Activated CD8-positive, alpha-beta T cell treated with anti-CD3 and anti-CD28 coated beads for 36 hours (primary cell): Measurements from ENCODE around the gene DMBT1. TPM values are rescaled to one million over a fixed set of nuclear protein-coding genes. Genes with fewer than 3 reads are reported as not detected.
A peak's percentile ranks its signal among the peaks of the same experiment; 100 is the strongest.

ENCODE experiments used
- ATAC-seq: fragments of 200-7000 bp; cut with Tn5 transposase; one replicate; pipeline ENCODE4 v1.10.0; 2021; ENCODE audit warnings: mild to moderate bottlenecking, moderate library complexity
- CTCF ChIA-PET: fragments of 350-600 bp; sonication (Branson Sonifier 250); formaldehyde crosslinking; loops from one replicate; lab custom pipeline; 2021; ENCODE audit warnings: antibody characterized with exemption; lab: Charles Lee
- POLR2A ChIA-PET: fragments of 350-600 bp; sonication (Branson Sonifier 250); formaldehyde crosslinking; loops from one replicate; lab custom pipeline; 2021; ENCODE audit warnings: antibody characterized with exemption; lab: Charles Lee
- DNase-seq: peaks from one replicate; pipeline ENCODE4 v3.0.0-alpha.2; 2020
- H3K27ac Mint-ChIP-seq: one replicate; pipeline ENCODE4 v1.8.0; 2021; ENCODE audit warnings: mild to moderate bottlenecking, mixed read lengths
- H3K27me3 Mint-ChIP-seq: one replicate; pipeline ENCODE4 v1.8.0; 2021; ENCODE audit warnings: mixed read lengths
- H3K36me3 Mint-ChIP-seq: one replicate; pipeline ENCODE4 v1.8.0; 2021; ENCODE audit warnings: low read depth, mixed read lengths
- H3K4me1 Mint-ChIP-seq: one replicate; pipeline ENCODE4 v1.8.0; 2021; ENCODE audit warnings: low read depth, mixed read lengths
- H3K4me3 Mint-ChIP-seq: one replicate; pipeline ENCODE4 v1.8.0; 2021; ENCODE audit warnings: mild to moderate bottlenecking, moderate library complexity, mixed read lengths
- H3K9me3 Mint-ChIP-seq: one replicate; pipeline ENCODE4 v1.8.0; 2021; ENCODE audit warnings: mixed read lengths
- intact Hi-C: fragments of 100-400 bp; cut with micrococcal nuclease; formaldehyde crosslinking; loops from one replicate; pipeline ENCODE4 v1.10.0; 2022
- total RNA-seq, 2 experiments: library from RNA; stranded (reverse); gene quantifications; one replicate each; pipeline ENCODE4 v1.2.3, GENCODE V29; 2021
- TF ChIP-seq, protein P1 (sequence below): fragments of 200-600 bp; IDR thresholded peaks from one replicate; pipeline ENCODE4 v1.8.0; 2022; ENCODE audit warnings: antibody characterized with exemption, mild to moderate bottlenecking

DMBT1 gene
- total RNA-seq, 2 experiments from 2014 or later, result not detected

DNA sequence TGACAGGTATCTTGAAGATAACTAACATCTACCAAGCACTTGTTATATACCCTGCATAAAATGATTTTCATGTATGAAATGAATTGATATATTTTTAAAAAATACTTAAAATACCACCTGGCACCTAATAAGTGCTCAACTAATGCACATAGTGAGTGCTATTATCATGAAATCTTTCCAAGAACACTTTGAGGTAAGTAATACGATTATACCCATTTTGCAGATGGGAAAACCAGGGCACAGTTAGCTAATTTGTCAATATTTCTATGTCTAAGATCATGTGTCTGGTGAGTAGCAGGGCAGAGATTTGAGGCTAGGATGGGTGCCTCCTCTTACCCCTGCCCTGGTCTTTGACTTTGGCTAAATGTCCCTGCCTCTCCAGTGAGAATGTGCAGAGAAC, 6.1 kb downstream of the DMBT1 start:
- Mint-ChIP-seq H3K4me3 (no peak overlapping the region), H3K27ac (no peak overlapping the region), H3K27me3 (peaks cover 26% of the 10 kb centered on the region), H3K36me3 (no peaks in the 10 kb centered on the region), H3K9me3 (no peaks in the 10 kb centered on the region), H3K4me1 (peaks cover 3% of the 10 kb centered on the region)
- no peak for ATAC-seq
- DNase-seq, result no peak
- ChIA-PET CTCF (interaction anchor here (0.8 to 5.8 kb wide), 26 partner anchors 12 to 299 kb away, joined by 3 to 62 read pairs (median 8); partner anchors contain the start of gene ARMS2), POLR2A (no interaction called here)
- TF ChIP-seq, protein P1, sequence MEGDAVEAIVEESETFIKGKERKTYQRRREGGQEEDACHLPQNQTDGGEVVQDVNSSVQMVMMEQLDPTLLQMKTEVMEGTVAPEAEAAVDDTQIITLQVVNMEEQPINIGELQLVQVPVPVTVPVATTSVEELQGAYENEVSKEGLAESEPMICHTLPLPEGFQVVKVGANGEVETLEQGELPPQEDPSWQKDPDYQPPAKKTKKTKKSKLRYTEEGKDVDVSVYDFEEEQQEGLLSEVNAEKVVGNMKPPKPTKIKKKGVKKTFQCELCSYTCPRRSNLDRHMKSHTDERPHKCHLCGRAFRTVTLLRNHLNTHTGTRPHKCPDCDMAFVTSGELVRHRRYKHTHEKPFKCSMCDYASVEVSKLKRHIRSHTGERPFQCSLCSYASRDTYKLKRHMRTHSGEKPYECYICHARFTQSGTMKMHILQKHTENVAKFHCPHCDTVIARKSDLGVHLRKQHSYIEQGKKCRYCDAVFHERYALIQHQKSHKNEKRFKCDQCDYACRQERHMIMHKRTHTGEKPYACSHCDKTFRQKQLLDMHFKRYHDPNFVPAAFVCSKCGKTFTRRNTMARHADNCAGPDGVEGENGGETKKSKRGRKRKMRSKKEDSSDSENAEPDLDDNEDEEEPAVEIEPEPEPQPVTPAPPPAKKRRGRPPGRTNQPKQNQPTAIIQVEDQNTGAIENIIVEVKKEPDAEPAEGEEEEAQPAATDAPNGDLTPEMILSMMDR, result no peak
- intact Hi-C loops, result loop anchor here (5.0 to 10.0 kb wide), 2 partner anchors 112 to 224 kb away; partner anchors contain the start of gene ARMS2

DNA sequence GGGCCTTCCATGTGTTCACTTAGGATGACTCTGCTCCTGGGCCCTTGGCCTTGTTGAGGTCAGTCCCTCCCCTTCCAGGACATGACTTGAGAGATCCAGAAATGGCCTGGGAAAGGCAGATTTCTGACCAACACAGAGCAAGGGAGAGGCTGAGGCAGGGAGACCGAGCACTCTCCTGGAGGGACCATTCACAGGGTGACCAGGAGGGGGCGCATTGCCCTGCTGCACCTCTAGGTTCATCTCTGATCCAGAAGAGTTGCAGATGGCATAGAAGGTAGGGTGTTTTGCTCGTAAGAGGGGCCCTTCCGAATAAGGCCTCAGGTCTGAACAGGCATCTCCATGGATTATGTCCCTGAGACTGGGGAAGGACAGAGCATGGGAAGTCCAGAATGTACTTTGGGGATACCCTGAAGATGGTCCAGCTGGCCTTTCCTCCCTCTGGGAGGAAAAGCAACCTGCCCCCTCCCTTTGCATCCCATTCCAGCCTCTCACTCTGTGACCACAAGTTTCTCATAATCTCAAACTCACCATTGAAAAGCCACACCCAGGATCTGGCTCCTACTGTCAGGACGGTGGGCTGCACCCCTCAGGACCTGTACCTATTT, 6.6 kb downstream of the DMBT1 start:
- intact Hi-C loops, result loop anchor here (5.0 to 10.0 kb wide), 2 partner anchors 112 to 225 kb away; partner anchors contain the start of gene ARMS2
- TF ChIP-seq, protein P1, result peak; percentile 76
- Mint-ChIP-seq H3K27me3 (peaks cover 24% of the 10 kb centered on the region), H3K4me3 (no peak overlapping the region), H3K36me3 (no peaks in the 10 kb centered on the region), H3K27ac (no peak overlapping the region), H3K9me3 (no peaks in the 10 kb centered on the region), H3K4me1 (no peaks in the 10 kb centered on the region)
- ChIA-PET CTCF (interaction anchor here (0.6 to 5.8 kb wide), 17 partner anchors 11 to 300 kb away, joined by 3 to 62 read pairs (median 4); no protein-coding TSS in a partner anchor), POLR2A (interaction anchor here (1.2 kb wide), 1 partner anchor 10 kb away, joined by 3 read pairs; no protein-coding TSS in a partner anchor)
- peak; percentile 68 for DNase-seq
- ATAC-seq, result peak; percentile 79

DNA sequence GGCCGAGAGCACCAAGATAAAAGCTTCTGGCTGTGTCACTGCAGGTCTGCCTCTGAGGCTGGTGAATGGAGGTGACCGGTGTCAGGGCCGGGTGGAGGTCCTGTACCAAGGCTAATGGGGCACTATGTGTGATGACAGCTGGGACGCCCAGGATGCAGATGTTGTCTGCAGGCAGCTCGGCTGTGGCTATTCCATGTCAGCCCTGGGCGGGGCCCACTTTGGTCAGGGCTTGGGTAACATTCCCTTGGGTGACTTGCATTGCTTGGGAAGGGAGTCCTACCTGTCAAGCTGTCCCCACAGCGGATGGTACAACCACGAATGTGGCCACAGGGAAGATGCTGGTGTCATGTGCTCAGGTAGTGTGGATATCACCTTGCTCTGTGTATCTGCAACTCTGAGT, 8.0 kb downstream of the DMBT1 start:
- Mint-ChIP-seq H3K9me3 (no peaks in the 10 kb centered on the region), H3K27me3 (peaks cover 23% of the 10 kb centered on the region), H3K27ac (no peak overlapping the region), H3K4me3 (no peak overlapping the region), H3K36me3 (no peaks in the 10 kb centered on the region), H3K4me1 (no peaks in the 10 kb centered on the region)
- DNase-seq (no peak), ATAC-seq (no peak)
- TF ChIP-seq, protein P1, result no peak
- CTCF ChIA-PET, result interaction anchor here (0.8 to 5.8 kb wide), 8 partner anchors 11 to 301 kb away, joined by 3 to 62 read pairs (median 4); no protein-coding TSS in a partner anchor
- intact Hi-C loops, result loop anchor here (5.0 to 10.0 kb wide), 2 partner anchors 114 to 226 kb away; partner anchors contain the start of gene ARMS2
- POLR2A ChIA-PET, result interaction anchor here (0.6 to 1.2 kb wide), 2 partner anchors 9 to 22 kb away, joined by 3 read pairs; no protein-coding TSS in a partner anchor

DNA sequence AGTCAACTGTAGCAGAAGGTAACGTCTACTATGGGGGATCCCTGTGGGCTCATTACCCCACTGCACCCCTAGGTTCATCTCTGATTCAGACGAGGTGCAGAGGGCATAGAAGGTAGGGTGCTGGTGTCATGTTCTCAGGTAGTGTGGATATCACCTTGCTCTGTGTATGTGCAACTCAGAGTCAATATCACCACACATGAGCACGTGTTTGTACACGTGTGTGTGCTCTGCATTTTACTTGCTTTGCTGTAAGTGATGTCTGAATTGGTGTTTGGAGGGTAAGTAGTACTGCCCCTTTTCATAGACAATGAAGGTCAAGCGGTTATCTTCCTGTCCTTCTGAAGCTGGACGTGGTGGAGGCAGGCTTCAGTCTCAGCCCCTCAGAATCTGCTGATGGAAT, 10.4 kb downstream of the DMBT1 start:
- H3K4me1 Mint-ChIP-seq, result no peaks in the 10 kb centered on the region
- no peak overlapping the region for H3K4me3 Mint-ChIP-seq
- peaks cover 12% of the 10 kb centered on the region for H3K27me3 Mint-ChIP-seq
- POLR2A ChIA-PET, result no interaction called here
- peaks cover 4% of the 10 kb centered on the region for H3K9me3 Mint-ChIP-seq
- no peak overlapping the region for H3K27ac Mint-ChIP-seq
- TF ChIP-seq, protein P1, result no peak
- CTCF ChIA-PET, result interaction anchor here (0.9 kb wide), 1 partner anchor 272 kb away, joined by 3 read pairs; no protein-coding TSS in a partner anchor
- DNase-seq (no peak), ATAC-seq (no peak)
- intact Hi-C loops, result no loop called here
- H3K36me3 Mint-ChIP-seq, result no peaks in the 10 kb centered on the region

DNA sequence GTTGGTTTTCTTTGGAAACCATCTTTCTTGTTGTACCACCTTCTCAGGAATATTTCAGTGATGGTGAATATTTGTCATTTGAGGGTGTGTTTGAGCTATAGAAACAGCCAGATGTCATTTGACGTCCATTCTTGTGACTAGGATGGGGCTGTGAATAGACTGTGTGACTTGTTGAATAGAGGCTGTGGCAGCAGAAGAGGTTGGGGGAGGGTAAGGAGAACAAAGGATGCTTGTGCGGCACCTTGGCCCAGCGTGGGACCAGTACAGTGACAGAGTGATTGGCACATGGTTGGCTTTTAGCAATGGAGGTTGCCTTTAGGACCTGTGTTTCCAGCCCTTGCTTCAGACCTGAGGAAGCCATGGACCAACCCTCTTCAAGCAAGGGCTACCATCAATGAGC, 11.3 kb downstream of the DMBT1 start:
- peaks cover 4% of the 10 kb centered on the region for H3K9me3 Mint-ChIP-seq
- H3K36me3 Mint-ChIP-seq, result no peaks in the 10 kb centered on the region
- intact Hi-C loops, result no loop called here

More for the DNA sequence above, 11.3 kb downstream of the DMBT1 start:
- TF ChIP-seq, protein P1, result no peak
- peaks cover 14% of the 10 kb centered on the region for H3K27me3 Mint-ChIP-seq
- no peak overlapping the region for H3K27ac Mint-ChIP-seq
- no peaks in the 10 kb centered on the region for H3K4me1 Mint-ChIP-seq
- CTCF ChIA-PET, result no interaction called here
- DNase-seq (no peak), ATAC-seq (no peak)
- H3K4me3 Mint-ChIP-seq, result no peak overlapping the region
- POLR2A ChIA-PET, result no interaction called here
